ENCODE results near the gene IDUA.
"Not testable (repeated sequence)": the region's sequence is repeated elsewhere in the genome, so short reads cannot be mapped to it uniquely, and the experiment has no call there.

Gene IDUA

GRCh38 chr4:1041936-1042330 lies 55.1 kb downstream of the IDUA start:
- peak overlapping the region in 1 of 5 donors; percentile 2 for H3K4me3 ChIP-seq (ENCODE audit: low read depth in 1 of 5, low read length in 5 of 5)
- no peaks in the 10 kb centered on the region for H3K9me3 ChIP-seq (ENCODE audit: control insufficient read depth in 5 of 5, low read length in 5 of 5)
- H3K9ac ChIP-seq (ENCODE audit: low read length in 5 of 5): no peak overlapping the region
- no peaks in the 10 kb centered on the region for H3K36me3 ChIP-seq (ENCODE audit: control insufficient read depth in 5 of 5, insufficient read depth in 5 of 5, low read length in 5 of 5)
- H3K4me1 ChIP-seq (ENCODE audit: control insufficient read depth in 5 of 5, insufficient read depth in 5 of 5, low read length in 5 of 5): peaks cover 6 to 57% (median 47%) of the 10 kb centered on the region in 5 donors
- peaks cover 14 to 42% (median 33%) of the 10 kb centered on the region in 5 donors for H3K27me3 ChIP-seq (ENCODE audit: control insufficient read depth in 5 of 5, insufficient read depth in 4 of 5, low read length in 5 of 5)
- H3K27ac ChIP-seq (ENCODE audit: low read depth, low read length): no peak overlapping the region

- Histone ChIP-seq H3K4me1 (ENCODE audit: control insufficient read depth in 5 of 5, insufficient read depth in 5 of 5, low read length in 5 of 5) (peaks cover 8 to 58% (median 53%) of the 10 kb centered on the region in 5 donors), H3K27ac (ENCODE audit: low read depth, low read length) (no peak overlapping the region), H3K9ac (ENCODE audit: low read length in 5 of 5) (no peak overlapping the region), H3K4me3 (ENCODE audit: low read depth in 1 of 5, low read length in 5 of 5) (no peak overlapping the region), H3K9me3 (ENCODE audit: control insufficient read depth in 5 of 5, low read length in 5 of 5) (no peaks in the 10 kb centered on the region), H3K36me3 (ENCODE audit: control insufficient read depth in 5 of 5, insufficient read depth in 5 of 5, low read length in 5 of 5) (no peaks in the 10 kb centered on the region), H3K27me3 (ENCODE audit: control insufficient read depth in 5 of 5, insufficient read depth in 4 of 5, low read length in 5 of 5) (peaks cover 14 to 42% (median 33%) of the 10 kb centered on the region in 5 donors)
These were observed 55.7 kb downstream of the IDUA start for GRCh38 chr4:1042352-1043055.

- H3K9me3 ChIP-seq (ENCODE audit: control insufficient read depth in 5 of 5, low read length in 5 of 5): no peaks in the 10 kb centered on the region
- no peak overlapping the region for H3K4me3 ChIP-seq (ENCODE audit: low read depth in 1 of 5, low read length in 5 of 5)
- no peak overlapping the region for H3K9ac ChIP-seq (ENCODE audit: low read length in 5 of 5)
- no peak overlapping the region for H3K27ac ChIP-seq (ENCODE audit: low read depth, low read length)
- H3K36me3 ChIP-seq (ENCODE audit: control insufficient read depth in 5 of 5, insufficient read depth in 5 of 5, low read length in 5 of 5): no peaks in the 10 kb centered on the region
- H3K4me1 ChIP-seq (ENCODE audit: control insufficient read depth in 5 of 5, insufficient read depth in 5 of 5, low read length in 5 of 5): peaks cover 8 to 65% (median 57%) of the 10 kb centered on the region in 5 donors
- peaks cover 14 to 42% (median 33%) of the 10 kb centered on the region in 5 donors for H3K27me3 ChIP-seq (ENCODE audit: control insufficient read depth in 5 of 5, insufficient read depth in 4 of 5, low read length in 5 of 5)
These were observed 56.3 kb downstream of the IDUA start for GRCh38 chr4:1043162-1043561.

- H3K36me3 ChIP-seq (ENCODE audit: control insufficient read depth in 5 of 5, insufficient read depth in 5 of 5, low read length in 5 of 5): no peaks in the 10 kb centered on the region
- peaks cover 14 to 42% (median 33%) of the 10 kb centered on the region in 5 donors for H3K27me3 ChIP-seq (ENCODE audit: control insufficient read depth in 5 of 5, insufficient read depth in 4 of 5, low read length in 5 of 5)
- H3K4me1 ChIP-seq (ENCODE audit: control insufficient read depth in 5 of 5, insufficient read depth in 5 of 5, low read length in 5 of 5): peaks cover 8 to 65% (median 57%) of the 10 kb centered on the region in 5 donors
- H3K9ac ChIP-seq (ENCODE audit: low read length in 5 of 5): peak overlapping the region in 1 of 5 donors; percentile 38
- no peak overlapping the region for H3K4me3 ChIP-seq (ENCODE audit: low read depth in 1 of 5, low read length in 5 of 5)
- no peaks in the 10 kb centered on the region for H3K9me3 ChIP-seq (ENCODE audit: control insufficient read depth in 5 of 5, low read length in 5 of 5)
- H3K27ac ChIP-seq (ENCODE audit: low read depth, low read length): peak overlapping the region; percentile 69
These were observed 57.0 kb downstream of the IDUA start for GRCh38 chr4:1043651-1044468.

GRCh38 chr4:1044469-1045192 lies 57.8 kb downstream of the IDUA start:
- no peak overlapping the region for H3K9ac ChIP-seq (ENCODE audit: low read length in 5 of 5)
- H3K27me3 ChIP-seq (ENCODE audit: control insufficient read depth in 5 of 5, insufficient read depth in 4 of 5, low read length in 5 of 5): peaks cover 14 to 42% (median 33%) of the 10 kb centered on the region in 5 donors
- H3K27ac ChIP-seq (ENCODE audit: low read depth, low read length): peak overlapping the region; percentile 69
- peaks cover 8 to 59% (median 52%) of the 10 kb centered on the region in 5 donors for H3K4me1 ChIP-seq (ENCODE audit: control insufficient read depth in 5 of 5, insufficient read depth in 5 of 5, low read length in 5 of 5)
- H3K36me3 ChIP-seq (ENCODE audit: control insufficient read depth in 5 of 5, insufficient read depth in 5 of 5, low read length in 5 of 5): no peaks in the 10 kb centered on the region
- no peak overlapping the region for H3K4me3 ChIP-seq (ENCODE audit: low read depth in 1 of 5, low read length in 5 of 5)
- no peaks in the 10 kb centered on the region for H3K9me3 ChIP-seq (ENCODE audit: control insufficient read depth in 5 of 5, low read length in 5 of 5)

GRCh38 chr4:1045193-1045594 lies 58.4 kb downstream of the IDUA start:
- H3K4me3 ChIP-seq (ENCODE audit: low read depth in 1 of 5, low read length in 5 of 5): no peak overlapping the region
- H3K9ac ChIP-seq (ENCODE audit: low read length in 5 of 5): no peak overlapping the region
- no peaks in the 10 kb centered on the region for H3K36me3 ChIP-seq (ENCODE audit: control insufficient read depth in 5 of 5, insufficient read depth in 5 of 5, low read length in 5 of 5)
- peaks cover 14 to 42% (median 33%) of the 10 kb centered on the region in 5 donors for H3K27me3 ChIP-seq (ENCODE audit: control insufficient read depth in 5 of 5, insufficient read depth in 4 of 5, low read length in 5 of 5)
- no peak overlapping the region for H3K27ac ChIP-seq (ENCODE audit: low read depth, low read length)
- H3K4me1 ChIP-seq (ENCODE audit: control insufficient read depth in 5 of 5, insufficient read depth in 5 of 5, low read length in 5 of 5): peaks cover 8 to 54% (median 47%) of the 10 kb centered on the region in 5 donors
- no peaks in the 10 kb centered on the region for H3K9me3 ChIP-seq (ENCODE audit: control insufficient read depth in 5 of 5, low read length in 5 of 5)

GRCh38 chr4:1045595-1046201 lies 58.9 kb downstream of the IDUA start:
- Histone ChIP-seq H3K27ac (ENCODE audit: low read depth, low read length) (no peak overlapping the region), H3K27me3 (ENCODE audit: control insufficient read depth in 5 of 5, insufficient read depth in 4 of 5, low read length in 5 of 5) (peaks cover 14 to 42% (median 33%) of the 10 kb centered on the region in 5 donors), H3K9ac (ENCODE audit: low read length in 5 of 5) (no peak overlapping the region), H3K36me3 (ENCODE audit: control insufficient read depth in 5 of 5, insufficient read depth in 5 of 5, low read length in 5 of 5) (no peaks in the 10 kb centered on the region), H3K4me3 (ENCODE audit: low read depth in 1 of 5, low read length in 5 of 5) (no peak overlapping the region), H3K9me3 (ENCODE audit: control insufficient read depth in 5 of 5, low read length in 5 of 5) (no peaks in the 10 kb centered on the region), H3K4me1 (ENCODE audit: control insufficient read depth in 5 of 5, insufficient read depth in 5 of 5, low read length in 5 of 5) (peaks cover 5 to 49% (median 42%) of the 10 kb centered on the region in 5 donors)

- Histone ChIP-seq H3K4me1 (ENCODE audit: control insufficient read depth in 5 of 5, insufficient read depth in 5 of 5, low read length in 5 of 5) (peaks cover 5 to 40% (median 33%) of the 10 kb centered on the region in 5 donors), H3K27me3 (ENCODE audit: control insufficient read depth in 5 of 5, insufficient read depth in 4 of 5, low read length in 5 of 5) (peaks cover 9 to 41% (median 29%) of the 10 kb centered on the region in 5 donors), H3K4me3 (ENCODE audit: low read depth in 1 of 5, low read length in 5 of 5) (peak overlapping the region in 2 of 5 donors; percentile 38 to 46)
- H3K9ac ChIP-seq (ENCODE audit: low read length in 5 of 5); H3K36me3 ChIP-seq (ENCODE audit: control insufficient read depth in 5 of 5, insufficient read depth in 5 of 5, low read length in 5 of 5); H3K27ac ChIP-seq (ENCODE audit: low read depth, low read length); H3K9me3 ChIP-seq (ENCODE audit: control insufficient read depth in 5 of 5, low read length in 5 of 5): not testable (repeated sequence)
These were observed 59.8 kb downstream of the IDUA start for GRCh38 chr4:1046581-1047011.

- Histone ChIP-seq H3K9me3 (ENCODE audit: control insufficient read depth in 5 of 5, low read length in 5 of 5) (no peaks in the 10 kb centered on the region), H3K27me3 (ENCODE audit: control insufficient read depth in 5 of 5, insufficient read depth in 4 of 5, low read length in 5 of 5) (peaks cover 10 to 42% (median 27%) of the 10 kb centered on the region in 5 donors), H3K27ac (ENCODE audit: low read depth, low read length) (no peak overlapping the region), H3K9ac (ENCODE audit: low read length in 5 of 5) (no peak overlapping the region), H3K36me3 (ENCODE audit: control insufficient read depth in 5 of 5, insufficient read depth in 5 of 5, low read length in 5 of 5) (no peaks in the 10 kb centered on the region), H3K4me3 (ENCODE audit: low read depth in 1 of 5, low read length in 5 of 5) (peak overlapping the region in 3 of 5 donors; percentile 17 to 46 (median 38)), H3K4me1 (ENCODE audit: control insufficient read depth in 5 of 5, insufficient read depth in 5 of 5, low read length in 5 of 5) (peaks cover 5 to 32% (median 28%) of the 10 kb centered on the region in 5 donors)
These were observed 60.5 kb downstream of the IDUA start for GRCh38 chr4:1047106-1047975.

Data from subcutaneous abdominal adipose tissue (tissue), 5 donors.